Ovary (tissue), 3 donors: ENCODE data around the gene ANKH.

Experiments used
- CTCF ChIP-seq, 3 donors: fragments of 450-650 bp in 2 of 3; fragments of 200-600 bp in 1 of 3; IDR thresholded peaks; one replicate each; pipeline versions ENCODE4 v1.5.1 to v1.8.0; 2016 to 2022; ENCODE audit warnings: antibody characterized with exemption in 3 of 3, mild to moderate bottlenecking in 1 of 3
- EP300 ChIP-seq: sonication (generic); formaldehyde crosslinking; IDR thresholded peaks from one replicate; pipeline ENCODE4 v1.6.1; 2017; ENCODE audit warnings: antibody characterized with exemption
- POLR2A ChIP-seq: fragments of 450-650 bp; IDR thresholded peaks from one replicate; pipeline ENCODE4 v1.6.1; 2017; ENCODE audit warnings: antibody characterized with exemption, mild to moderate bottlenecking, moderate library complexity
- donor health status: DM: no; HTN: no; CAD: no.

DNA sequence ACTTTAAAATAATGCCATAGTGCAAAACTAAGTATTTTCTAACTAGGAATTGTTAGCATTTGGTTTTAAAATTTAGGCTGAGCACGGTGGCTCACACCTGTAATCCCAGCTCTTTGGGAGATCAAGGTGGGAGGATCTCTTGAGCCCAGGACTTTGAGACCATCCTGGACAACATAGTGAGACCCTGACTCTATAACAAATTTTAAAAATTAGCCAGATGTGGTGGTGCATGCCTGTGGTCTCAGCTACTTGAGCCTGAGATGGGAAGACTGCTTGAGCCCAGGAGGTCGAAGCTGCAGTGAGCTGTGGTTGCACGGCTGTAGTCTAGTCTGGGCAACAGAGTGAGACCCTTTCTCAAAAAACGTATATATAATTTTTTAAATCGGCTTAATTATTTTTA lies 202.2 kb downstream of the ANKH start:
- no peak for TF ChIP-seq CTCF (IDR thresholded peaks at IDR 0.05)
- TF ChIP-seq POLR2A, result no peak
- no peak for TF ChIP-seq EP300
